Measurements from ENCODE around the gene GRSF1. TPM values are rescaled to one million over a fixed set of nuclear protein-coding genes. Genes with fewer than 3 reads are reported as not detected.

GRSF1 gene
- total RNA-seq, 1 donor from 2014 or later, result 78.5 TPM

GRCh38 chr4:70873216-70873615 is 33.5 kb upstream of the GRSF1 start:
- H3K27ac Mint-ChIP-seq, result no peak overlapping the region
- TF ChIP-seq CTCF (IDR thresholded peaks at IDR 0.05; ENCODE audit: unreplicated experiment), result no peak
- no peak overlapping the region for H3K4me3 Mint-ChIP-seq
- H3K9me3 Mint-ChIP-seq, result no peaks in the 10 kb centered on the region
- DNase-seq (ENCODE audit: low spot score in 2 of 2, unreplicated experiment in 2 of 2), result no peak
- peaks cover 8% of the 10 kb centered on the region for H3K4me1 Mint-ChIP-seq
- H3K36me3 Mint-ChIP-seq, result no peaks in the 10 kb centered on the region
- no peaks in the 10 kb centered on the region for H3K27me3 Mint-ChIP-seq (ENCODE audit: low read depth)

GRCh38 chr4:70868778-70869177 is 29.1 kb upstream of the GRSF1 start:
- no peaks in the 10 kb centered on the region for H3K27me3 Mint-ChIP-seq (ENCODE audit: low read depth)
- H3K27ac Mint-ChIP-seq, result no peak overlapping the region
- no peak overlapping the region for H3K4me3 Mint-ChIP-seq
- H3K36me3 Mint-ChIP-seq, result no peaks in the 10 kb centered on the region
- no peak for TF ChIP-seq CTCF (IDR thresholded peaks at IDR 0.05; ENCODE audit: unreplicated experiment)
- no peaks in the 10 kb centered on the region for H3K9me3 Mint-ChIP-seq
- no peaks in the 10 kb centered on the region for H3K4me1 Mint-ChIP-seq
- DNase-seq (ENCODE audit: low spot score in 2 of 2, unreplicated experiment in 2 of 2), result no peak

GRCh38 chr4:70863099-70863790 is 23.6 kb upstream of the GRSF1 start:
- no peaks in the 10 kb centered on the region for H3K9me3 Mint-ChIP-seq

DNA sequence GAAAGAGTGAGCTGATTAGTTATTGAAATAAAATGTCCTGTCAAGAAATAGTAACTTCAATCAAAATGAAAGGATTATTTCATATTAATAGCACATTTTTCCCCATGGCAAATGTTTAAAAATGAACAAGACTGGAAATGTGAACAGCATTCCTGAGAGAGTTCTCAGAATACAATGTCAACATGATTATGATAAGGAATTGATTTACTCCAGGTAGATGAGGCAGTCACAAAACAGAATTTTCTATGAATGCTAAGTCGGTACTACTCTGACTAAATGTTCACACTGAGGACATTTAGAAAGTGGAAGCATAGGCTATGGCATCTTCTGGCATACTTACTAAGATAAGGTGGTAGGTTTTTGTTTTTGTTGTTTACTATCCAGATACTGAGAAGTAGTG is 19.4 kb upstream of the GRSF1 start:
- Mint-ChIP-seq H3K27me3 (ENCODE audit: low read depth) (no peaks in the 10 kb centered on the region), H3K36me3 (peaks cover 7% of the 10 kb centered on the region), H3K9me3 (peaks cover 8% of the 10 kb centered on the region), H3K27ac (no peak overlapping the region), H3K4me1 (peaks cover 14% of the 10 kb centered on the region), H3K4me3 (no peak overlapping the region)
- TF ChIP-seq CTCF (IDR thresholded peaks at IDR 0.05; ENCODE audit: unreplicated experiment), result no peak
- no peak for DNase-seq (ENCODE audit: low spot score in 2 of 2, unreplicated experiment in 2 of 2)

More at GRCh38 chr4:70863099-70863790, 23.6 kb upstream of the GRSF1 start:
- no peak for DNase-seq (ENCODE audit: low spot score in 2 of 2, unreplicated experiment in 2 of 2)
- Mint-ChIP-seq H3K4me1 (peaks cover 11% of the 10 kb centered on the region), H3K4me3 (no peak overlapping the region), H3K27ac (no peak overlapping the region), H3K27me3 (ENCODE audit: low read depth) (no peaks in the 10 kb centered on the region), H3K36me3 (no peaks in the 10 kb centered on the region)
- no peak for TF ChIP-seq CTCF (IDR thresholded peaks at IDR 0.05; ENCODE audit: unreplicated experiment)

- Mint-ChIP-seq H3K9me3 (peaks cover 8% of the 10 kb centered on the region), H3K4me3 (no peak overlapping the region), H3K27me3 (ENCODE audit: low read depth) (no peaks in the 10 kb centered on the region), H3K27ac (no peak overlapping the region), H3K36me3 (peaks cover 10% of the 10 kb centered on the region), H3K4me1 (peaks cover 14% of the 10 kb centered on the region)
- no peak for DNase-seq (ENCODE audit: low spot score in 2 of 2, unreplicated experiment in 2 of 2)
- no peak for TF ChIP-seq CTCF (IDR thresholded peaks at IDR 0.05; ENCODE audit: unreplicated experiment)
Observed at GRCh38 chr4:70858454-70858853, 18.8 kb upstream of the GRSF1 start.
